Esophagus muscularis mucosa (tissue), 4 donors: Measurements from ENCODE around the gene LRRC25. TPM values are rescaled to one million over a fixed set of nuclear protein-coding genes. Genes with fewer than 3 reads are reported as not detected.

Source experiments
- DNase-seq: peaks from one replicate; pipeline ENCODE4 v3.0.0-alpha.2; 2017; ENCODE audit errors: extremely low spot score
- H3K27ac ChIP-seq, 4 donors: fragments of 200-600 bp; sonication (generic); replicated peaks in 1 of 4; 1 replicate in 3 of 4; 2 replicates in 1 of 4; pipeline ENCODE4 v1.5.1; 2016 to 2019; ENCODE audit warnings: mild to moderate bottlenecking in 1 of 4
- H3K27me3 ChIP-seq, 4 donors: fragments of 200-600 bp; sonication (generic); one replicate each; pipeline versions ENCODE4 v1.5.1 to v1.6.0; 2016 to 2019
- H3K36me3 ChIP-seq, 4 donors: fragments of 200-600 bp; sonication (generic); one replicate each; pipeline ENCODE4 v1.5.1; 2016 to 2019
- H3K4me1 ChIP-seq, 4 donors: fragments of 200-600 bp; sonication (generic); one replicate each; pipeline ENCODE4 v1.5.1; 2016 to 2019
- H3K4me3 ChIP-seq, 4 donors: fragments of 200-600 bp; sonication (generic); 1 replicate in 2 of 4; 2 replicates in 2 of 4; pipeline ENCODE4 v1.5.1; 2016 to 2019; ENCODE audit warnings: mild to moderate bottlenecking in 4 of 4, moderate library complexity in 1 of 4
- H3K9me3 ChIP-seq, 4 donors: fragments of 200-600 bp; sonication (generic); 1 replicate in 3 of 4; 2 replicates in 1 of 4; pipeline ENCODE4 v1.5.1; 2016 to 2019
- CTCF ChIP-seq, 3 experiments: fragments of 200-600 bp in 2 of 3; fragments of 450-650 bp in 1 of 3; sonication (generic) in 2 of 3; IDR thresholded peaks; one replicate each; pipeline ENCODE4 v1.5.1; 2017 to 2019; ENCODE audit warnings: antibody characterized with exemption in 3 of 3, mild to moderate bottlenecking in 2 of 3, moderate library complexity in 1 of 3
- EP300 ChIP-seq: sonication (generic); formaldehyde crosslinking; IDR thresholded peaks from one replicate; pipeline ENCODE4 v1.6.1; 2017; ENCODE audit warnings: antibody characterized with exemption
- POLR2A ChIP-seq: fragments of 450-650 bp; IDR thresholded peaks from one replicate; pipeline ENCODE4 v1.6.1; 2017; ENCODE audit warnings: antibody characterized with exemption, moderate library complexity, mild to moderate bottlenecking, low read depth
- POLR2AphosphoS5 ChIP-seq, 2 donors: sonication (generic); formaldehyde crosslinking; IDR thresholded peaks; one replicate each; pipeline ENCODE4 v1.6.1; 2017; ENCODE audit warnings: antibody characterized with exemption in 2 of 2
- WGBS: methylation state at CpG from one replicate; pipeline ENCODE4 v1.1.5; 2018; 5-methylcytosine and 5-hydroxymethylcytosine counted together
- intact Hi-C: fragments of 100-400 bp; cut with DNase I; formaldehyde crosslinking; loops from one replicate; pipeline ENCODE4 v1.15.1; 2023
- total RNA-seq, 4 donors: library from RNA; depleted of rRNA; stranded (reverse); fragments of >200 nt; gene quantifications; one replicate each; pipeline versions ENCODE4 v1.1.0 to v1.2.1, GENCODE V29; 2016

The LRRC25 gene
- total RNA-seq, 4 donors from 2014 or later, result 5.8 to 20.4 (median 7.0) TPM

GRCh38 chr19:18388960-18389725, 8.3 kb downstream of the LRRC25 start:
- H3K36me3 ChIP-seq, result no peaks in the 10 kb centered on the region
- no peak overlapping the region for H3K27ac ChIP-seq
- H3K4me3 ChIP-seq, result peak overlapping the region; percentile 36 to 55 (median 42)
- 85% methylated on average over 12 of the region's 13 CpGs for WGBS
- TF ChIP-seq POLR2A, result no peak
- no peak for TF ChIP-seq CTCF (IDR thresholded peaks at IDR 0.05)
- TF ChIP-seq POLR2AphosphoS5 (IDR thresholded peaks at IDR 0.05), result no peak
- TF ChIP-seq EP300, result no peak
- intact Hi-C loops, result loop anchor here (2.0 kb wide), 1 partner anchor 22 kb away; no protein-coding TSS in a partner anchor
- H3K9me3 ChIP-seq, result no peaks in the 10 kb centered on the region
- peaks cover 12 to 33% (median 29%) of the 10 kb centered on the region in 4 donors for H3K4me1 ChIP-seq
- no peak for DNase-seq
- H3K27me3 ChIP-seq, result peaks cover 0 to 19% (median 0%) of the 10 kb centered on the region in 4 donors

GRCh38 chr19:18388100-18388959, 9.1 kb downstream of the LRRC25 start:
- no peak for DNase-seq
- Histone ChIP-seq H3K4me3 (peak overlapping the region; percentile 36 to 55 (median 42)), H3K27me3 (peaks cover 0 to 24% (median 0%) of the 10 kb centered on the region in 4 donors), H3K36me3 (no peaks in the 10 kb centered on the region), H3K9me3 (no peaks in the 10 kb centered on the region), H3K27ac (peak overlapping the region; percentile 21 to 58 (median 50)), H3K4me1 (peaks cover 12 to 33% (median 29%) of the 10 kb centered on the region in 4 donors)
- TF ChIP-seq CTCF (IDR thresholded peaks at IDR 0.05) (peak in 2 of 3 experiments; percentile 96 to 99), EP300 (no peak), POLR2AphosphoS5 (IDR thresholded peaks at IDR 0.05) (peak in 1 of 2 donors; percentile 80)
- intact Hi-C loops, result loop anchor here (2.0 kb wide), 1 partner anchor 22 kb away; no protein-coding TSS in a partner anchor
- 25% methylated on average over 9 of the region's 86 CpGs for WGBS

GRCh38 chr19:18386543-18387271, 10.7 kb downstream of the LRRC25 start:
- intact Hi-C loops, result no loop called here
- Histone ChIP-seq H3K9me3 (no peaks in the 10 kb centered on the region), H3K36me3 (no peaks in the 10 kb centered on the region), H3K4me3 (peak overlapping the region; percentile 12 to 42 (median 22)), H3K4me1 (peaks cover 12 to 33% (median 29%) of the 10 kb centered on the region in 4 donors), H3K27me3 (peaks cover 0 to 37% (median 0%) of the 10 kb centered on the region in 4 donors), H3K27ac (peak overlapping the region in 2 of 4 donors; percentile 2 to 36)
- TF ChIP-seq POLR2A (no peak), EP300 (no peak), CTCF (IDR thresholded peaks at IDR 0.05) (no peak)
- no peak for DNase-seq
- 80% methylated on average over 14 of the region's 14 CpGs for WGBS

GRCh38 chr19:18385675-18386542, 11.5 kb downstream of the LRRC25 start, which contains the start of gene GDF15:
Gene GDF15, plus strand, starts transcription at chr19:18386158. Its CDS starts 32 bp downstream, at chr19:18386190.
- 60% methylated on average over 12 of the region's 33 CpGs for WGBS
- TF ChIP-seq CTCF (IDR thresholded peaks at IDR 0.05) (peak; percentile 21 to 49 (median 27)), POLR2A (no peak), POLR2AphosphoS5 (IDR thresholded peaks at IDR 0.05) (peak; percentile 47 to 69)
- DNase-seq, result peak; percentile 94
- Histone ChIP-seq H3K9me3 (no peaks in the 10 kb centered on the region), H3K27ac (peak within 1 kb of the TSS in 2 of 4 donors; percentile 2 to 36), H3K4me3 (peak within 1 kb of the TSS; percentile 12 to 42 (median 22)), H3K4me1 (peaks cover 12 to 33% (median 29%) of the 10 kb centered on the region in 4 donors), H3K27me3 (peaks cover 0 to 37% (median 0%) of the 10 kb centered on the region in 4 donors), H3K36me3 (no peaks in the 10 kb centered on the region)
- intact Hi-C loops, result no loop called here
